Gastroesophageal sphincter (tissue), 4 donors: ENCODE measurements around the gene STUB1. TPM values are rescaled to one million over a fixed set of nuclear protein-coding genes. Genes with fewer than 3 reads are reported as not detected.

Source experiments
- ATAC-seq: fragments of 150-250 bp; one replicate; pipeline ENCODE4 v1.9.1; 2016; ENCODE audit warnings: mild to moderate bottlenecking, moderate library complexity
- H3K27ac ChIP-seq, 4 donors: fragments of 200-600 bp; sonication (generic) in 3 of 4; 1 replicate in 3 of 4; 2 replicates in 1 of 4; pipeline ENCODE4 v1.5.1; 2016 to 2019
- H3K27me3 ChIP-seq: fragments of 200-600 bp; sonication (generic); one replicate; pipeline ENCODE4 v1.5.1; 2019
- H3K36me3 ChIP-seq, 2 donors: fragments of 200-600 bp; sonication (generic); one replicate each; pipeline ENCODE4 v1.5.1; 2019; ENCODE audit warnings: control low read depth in 1 of 2
- H3K4me1 ChIP-seq, 3 donors: fragments of 200-600 bp; sonication (generic); 1 replicate in 2 of 3; 2 replicates in 1 of 3; pipeline ENCODE4 v1.5.1; 2016 to 2019; ENCODE audit warnings: control low read depth in 2 of 3
- H3K4me3 ChIP-seq, 2 donors: fragments of 200-600 bp; sonication (generic); one replicate each; pipeline ENCODE4 v1.5.1; 2019; ENCODE audit warnings: mild to moderate bottlenecking in 1 of 2, moderate library complexity in 1 of 2
- H3K9me3 ChIP-seq, 3 donors: fragments of 200-600 bp; sonication (generic); one replicate each; pipeline ENCODE4 v1.5.1; 2017 to 2019; ENCODE audit warnings: control low read depth in 2 of 3
- CTCF ChIP-seq, 4 experiments: fragments of 200-600 bp in 2 of 4; fragments of 450-650 bp in 2 of 4; sonication (generic) in 1 of 4; IDR thresholded peaks; one replicate each; pipeline ENCODE4 v1.5.1; 2017 to 2019; ENCODE audit warnings: antibody characterized with exemption in 4 of 4, mild to moderate bottlenecking in 2 of 4, moderate library complexity in 2 of 4
- EP300 ChIP-seq: sonication (generic); formaldehyde crosslinking; IDR thresholded peaks from one replicate; pipeline ENCODE4 v1.6.1; 2017; ENCODE audit warnings: antibody characterized with exemption, mild to moderate bottlenecking
- POLR2A ChIP-seq, 2 donors: fragments of 450-650 bp; IDR thresholded peaks; one replicate each; pipeline ENCODE4 v1.6.1; 2017; ENCODE audit warnings: antibody characterized with exemption in 2 of 2, mild to moderate bottlenecking in 2 of 2, moderate library complexity in 1 of 2
- POLR2AphosphoS5 ChIP-seq: sonication (generic); formaldehyde crosslinking; IDR thresholded peaks from one replicate; pipeline ENCODE4 v1.6.1; 2017; ENCODE audit warnings: antibody characterized with exemption
- WGBS, 2 donors: methylation state at CpG; one replicate each; pipeline ENCODE4 v1.1.5; 2018; ENCODE audit warnings: low coverage in 1 of 2; 5-methylcytosine and 5-hydroxymethylcytosine counted together
- total RNA-seq, 4 donors: library from RNA; depleted of rRNA; stranded (reverse); fragments of >200 nt; gene quantifications; one replicate each; pipeline ENCODE4 v1.1.0, GENCODE V29; 2016

Gene STUB1
- total RNA-seq, 4 donors from 2014 or later = 161 to 212 (median 179) TPM

- Histone ChIP-seq H3K27ac (peak overlapping the region in 3 of 4 donors; percentile 88 to 89 (median 89)), H3K36me3 (peaks cover 0 to 15% of the 10 kb centered on the region in 2 donors), H3K27me3 (peaks cover 9% of the 10 kb centered on the region), H3K9me3 (no peaks in the 10 kb centered on the region), H3K4me1 (peaks cover 0 to 61% (median 27%) of the 10 kb centered on the region in 3 donors), H3K4me3 (peak overlapping the region; percentile 48 to 82)
- 28% methylated on average over 4 of the region's 16 CpGs; no CpG with 5 or more reads in 1 of the 2 donors for WGBS, 2 donors
- no peak for ATAC-seq
- TF ChIP-seq EP300 (no peak), CTCF (IDR thresholded peaks at IDR 0.05) (no peak), POLR2A (IDR thresholded peaks at IDR 0.05) (no peak), POLR2AphosphoS5 (no peak)
Observed at GRCh38 chr16:719815-720446, 39.7 kb downstream of the STUB1 start.

- Histone ChIP-seq H3K9me3 (no peaks in the 10 kb centered on the region), H3K4me3 (peak overlapping the region; percentile 48 to 82), H3K36me3 (peaks cover 0 to 15% of the 10 kb centered on the region in 2 donors), H3K27ac (peak overlapping the region; percentile 41 to 89 (median 88)), H3K27me3 (peaks cover 15% of the 10 kb centered on the region), H3K4me1 (peaks cover 0 to 56% (median 27%) of the 10 kb centered on the region in 3 donors)
- TF ChIP-seq CTCF (IDR thresholded peaks at IDR 0.05) (no peak), POLR2A (IDR thresholded peaks at IDR 0.05) (no peak), POLR2AphosphoS5 (no peak), EP300 (no peak)
- ATAC-seq = peak; percentile 11
- WGBS, 2 donors = 0% methylated on average over 1 of the region's 38 CpGs; no CpG with 5 or more reads in 1 of the 2 donors
Observed at GRCh38 chr16:720447-720989, 40.3 kb downstream of the STUB1 start.

- no CpG with 5 or more reads among the region's 106 CpGs for WGBS, 2 donors
- Histone ChIP-seq H3K4me1 (peaks cover 0 to 55% (median 22%) of the 10 kb centered on the region in 3 donors), H3K27ac (peak within 1 kb of the TSS; percentile 41 to 89 (median 88)), H3K9me3 (no peaks in the 10 kb centered on the region), H3K27me3 (peaks cover 22% of the 10 kb centered on the region), H3K36me3 (peaks cover 0 to 15% of the 10 kb centered on the region in 2 donors), H3K4me3 (peak within 1 kb of the TSS; percentile 48 to 82)
- TF ChIP-seq CTCF (IDR thresholded peaks at IDR 0.05) = peak in 3 of 4 experiments; percentile 40 to 48 (median 46)
- TF ChIP-seq POLR2A (IDR thresholded peaks at IDR 0.05) = peak; percentile 84 to 88
- peak; percentile 53 for TF ChIP-seq POLR2AphosphoS5
- no peak for TF ChIP-seq EP300
- peak; percentile 88 for ATAC-seq
Observed at GRCh38 chr16:720990-721764, 41.0 kb downstream of the STUB1 start, which contains the start of gene ANTKMT. Gene ANTKMT, plus strand, starts transcription at chr16:721146. Its CDS starts 129 bp downstream, at chr16:721275.

- no CpG with 5 or more reads among the region's 51 CpGs for WGBS, 2 donors
- Histone ChIP-seq H3K9me3 (no peaks in the 10 kb centered on the region), H3K4me3 (peak overlapping the region; percentile 48 to 82), H3K36me3 (peaks cover 0 to 12% of the 10 kb centered on the region in 2 donors), H3K27me3 (peaks cover 29% of the 10 kb centered on the region), H3K27ac (peak overlapping the region in 3 of 4 donors; percentile 88 to 89 (median 89)), H3K4me1 (peaks cover 0 to 55% (median 20%) of the 10 kb centered on the region in 3 donors)
- no peak for TF ChIP-seq POLR2A (IDR thresholded peaks at IDR 0.05)
- no peak for TF ChIP-seq CTCF (IDR thresholded peaks at IDR 0.05)
- TF ChIP-seq POLR2AphosphoS5 = no peak
- no peak for TF ChIP-seq EP300
- no peak for ATAC-seq
Observed at GRCh38 chr16:721765-722540, 41.7 kb downstream of the STUB1 start.
